WI38 (cell line): Measurements from ENCODE around the gene BANF2.

Source experiments
- H3K4me3 ChIP-seq: 2 replicates; pipeline ENCODE4 v1.5.1; 2011; ENCODE audit warnings: low read depth, mild to moderate bottlenecking, control low read depth, low read length
- TF ChIP-seq, protein P1 (sequence below): IDR thresholded peaks from 2 replicates; pipeline ENCODE4 v1.5.1; 2012; ENCODE audit warnings: low read depth, mild to moderate bottlenecking, control low read depth, low read length

The BANF2 gene

DNA sequence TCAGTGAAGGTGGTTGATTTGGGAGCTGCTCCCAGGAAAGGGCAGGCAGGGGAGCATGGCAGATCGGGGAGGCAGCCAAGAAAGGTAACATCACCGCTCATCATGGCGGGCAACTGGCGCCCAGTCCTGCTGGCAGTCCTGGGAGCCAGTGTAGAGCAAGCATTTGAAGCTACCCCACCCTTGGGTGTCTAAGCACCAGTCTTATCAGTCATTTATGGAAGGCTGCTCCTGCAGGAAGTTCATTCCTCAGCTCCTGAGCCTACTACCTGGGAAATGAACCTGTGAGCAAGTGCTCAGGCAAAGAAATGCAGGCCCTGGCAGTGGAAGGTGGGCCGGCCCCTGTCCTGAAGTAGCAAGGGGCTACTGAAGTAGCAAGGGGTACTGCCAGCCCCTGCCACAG lies 41.5 kb downstream of the BANF2 start:
- TF ChIP-seq, protein P1, sequence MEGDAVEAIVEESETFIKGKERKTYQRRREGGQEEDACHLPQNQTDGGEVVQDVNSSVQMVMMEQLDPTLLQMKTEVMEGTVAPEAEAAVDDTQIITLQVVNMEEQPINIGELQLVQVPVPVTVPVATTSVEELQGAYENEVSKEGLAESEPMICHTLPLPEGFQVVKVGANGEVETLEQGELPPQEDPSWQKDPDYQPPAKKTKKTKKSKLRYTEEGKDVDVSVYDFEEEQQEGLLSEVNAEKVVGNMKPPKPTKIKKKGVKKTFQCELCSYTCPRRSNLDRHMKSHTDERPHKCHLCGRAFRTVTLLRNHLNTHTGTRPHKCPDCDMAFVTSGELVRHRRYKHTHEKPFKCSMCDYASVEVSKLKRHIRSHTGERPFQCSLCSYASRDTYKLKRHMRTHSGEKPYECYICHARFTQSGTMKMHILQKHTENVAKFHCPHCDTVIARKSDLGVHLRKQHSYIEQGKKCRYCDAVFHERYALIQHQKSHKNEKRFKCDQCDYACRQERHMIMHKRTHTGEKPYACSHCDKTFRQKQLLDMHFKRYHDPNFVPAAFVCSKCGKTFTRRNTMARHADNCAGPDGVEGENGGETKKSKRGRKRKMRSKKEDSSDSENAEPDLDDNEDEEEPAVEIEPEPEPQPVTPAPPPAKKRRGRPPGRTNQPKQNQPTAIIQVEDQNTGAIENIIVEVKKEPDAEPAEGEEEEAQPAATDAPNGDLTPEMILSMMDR, result no peak
- no peak overlapping the region for H3K4me3 ChIP-seq

DNA sequence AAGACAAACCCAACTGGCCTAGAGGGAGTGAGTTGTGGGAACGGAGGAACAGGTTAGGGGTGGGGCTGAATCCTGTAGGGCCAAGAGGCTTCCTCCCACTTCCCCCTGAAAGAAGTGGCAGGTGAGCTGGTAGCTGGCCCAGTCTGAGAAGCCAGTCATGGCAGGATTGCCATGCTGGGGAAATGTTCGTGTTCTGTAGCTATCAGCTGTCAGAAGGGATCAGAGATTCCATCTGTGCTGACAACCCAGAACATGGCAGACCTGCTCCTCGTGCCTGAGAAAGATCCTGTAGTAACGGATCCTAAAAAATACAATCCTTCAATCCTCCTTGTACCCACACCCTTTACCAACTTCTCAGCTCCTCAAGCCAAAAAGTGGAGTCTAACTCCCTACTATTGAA lies 43.0 kb downstream of the BANF2 start:
- no peak overlapping the region for H3K4me3 ChIP-seq
- TF ChIP-seq, protein P1, result no peak

DNA sequence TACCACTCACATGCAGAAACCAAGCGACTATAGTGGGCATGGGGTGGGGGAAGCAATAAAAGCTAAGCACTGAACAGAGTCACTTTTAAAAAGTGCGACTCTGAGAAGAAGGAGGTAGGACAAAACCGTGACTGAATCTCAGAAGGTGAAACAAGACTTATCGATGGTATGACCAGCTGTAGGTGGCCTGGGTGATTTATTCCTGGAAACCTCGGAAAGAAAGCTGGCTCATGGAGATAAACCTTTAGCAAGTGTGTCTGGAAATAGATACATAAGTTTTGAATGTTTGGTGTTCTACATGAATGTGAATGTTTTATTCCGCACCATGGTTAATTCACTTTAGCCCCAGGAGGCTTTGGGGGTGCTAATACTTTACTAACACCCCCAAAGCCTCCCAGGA lies 43.9 kb downstream of the BANF2 start:
- TF ChIP-seq, protein P1, result no peak

DNA sequence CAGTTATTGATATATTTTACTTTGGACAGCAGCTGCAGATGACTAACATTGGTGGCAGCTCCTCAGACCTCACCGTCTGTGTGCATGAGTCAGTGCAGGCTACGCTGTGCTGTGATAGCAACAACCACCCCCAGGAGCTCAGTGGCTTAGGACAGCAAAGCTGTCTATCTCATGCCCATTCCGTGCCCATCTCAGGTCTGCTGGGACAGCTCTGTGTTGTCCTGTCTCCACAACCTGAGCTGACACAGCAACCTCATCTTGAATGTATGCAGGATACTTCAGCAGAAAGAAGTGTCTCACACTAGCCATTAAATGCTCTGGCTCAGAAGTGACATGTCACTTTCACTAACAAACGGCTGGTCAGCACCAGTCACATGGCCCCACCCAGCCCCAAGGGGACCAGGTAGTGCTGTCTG lies 47.7 kb downstream of the BANF2 start:
- H3K4me3 ChIP-seq, result peak overlapping the region; percentile 5; the same call in 1 of the 2 replicates
- TF ChIP-seq, protein P1, result no peak

More for the DNA sequence above, 43.9 kb downstream of the BANF2 start:
- no peak overlapping the region for H3K4me3 ChIP-seq

DNA sequence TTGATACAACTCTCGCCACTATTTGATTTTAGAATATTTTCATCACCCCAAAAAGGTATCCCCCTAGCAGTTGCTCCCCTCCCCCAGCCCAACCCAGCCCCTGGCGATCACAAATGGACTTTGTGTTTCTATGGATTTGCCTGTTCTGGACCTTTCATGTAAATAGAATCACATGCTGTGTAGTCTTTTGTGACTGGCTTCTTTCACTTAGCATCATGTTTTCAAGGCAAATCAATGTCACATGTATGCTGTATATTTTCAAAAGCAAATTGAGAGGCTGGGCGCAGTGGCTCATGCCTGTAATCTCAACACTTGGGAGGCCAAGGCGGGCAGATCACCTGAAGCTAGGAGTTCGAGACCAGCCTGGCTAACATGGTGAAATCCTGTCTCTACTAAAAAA lies 48.5 kb downstream of the BANF2 start:
- TF ChIP-seq, protein P1, result no peak
- H3K4me3 ChIP-seq, result no peak overlapping the region

DNA sequence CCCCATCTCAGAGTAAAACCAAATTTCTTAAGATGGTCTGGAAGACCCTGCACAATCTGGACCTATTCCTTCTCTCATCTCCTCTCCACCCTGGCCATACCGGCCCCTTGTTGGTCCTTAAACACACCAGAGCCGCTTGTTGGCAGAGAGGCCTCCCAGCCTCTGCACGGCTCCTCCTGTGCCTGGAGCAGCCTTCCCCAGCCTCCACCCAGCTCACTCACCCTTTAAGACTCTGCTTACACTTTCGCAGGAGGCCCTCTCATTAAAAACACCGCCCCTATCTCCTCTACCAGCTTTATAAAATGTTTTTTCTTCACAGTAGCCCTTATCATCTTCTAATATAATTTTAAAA lies 49.8 kb downstream of the BANF2 start:
- TF ChIP-seq, protein P1, result no peak
- H3K4me3 ChIP-seq, result no peak overlapping the region

DNA sequence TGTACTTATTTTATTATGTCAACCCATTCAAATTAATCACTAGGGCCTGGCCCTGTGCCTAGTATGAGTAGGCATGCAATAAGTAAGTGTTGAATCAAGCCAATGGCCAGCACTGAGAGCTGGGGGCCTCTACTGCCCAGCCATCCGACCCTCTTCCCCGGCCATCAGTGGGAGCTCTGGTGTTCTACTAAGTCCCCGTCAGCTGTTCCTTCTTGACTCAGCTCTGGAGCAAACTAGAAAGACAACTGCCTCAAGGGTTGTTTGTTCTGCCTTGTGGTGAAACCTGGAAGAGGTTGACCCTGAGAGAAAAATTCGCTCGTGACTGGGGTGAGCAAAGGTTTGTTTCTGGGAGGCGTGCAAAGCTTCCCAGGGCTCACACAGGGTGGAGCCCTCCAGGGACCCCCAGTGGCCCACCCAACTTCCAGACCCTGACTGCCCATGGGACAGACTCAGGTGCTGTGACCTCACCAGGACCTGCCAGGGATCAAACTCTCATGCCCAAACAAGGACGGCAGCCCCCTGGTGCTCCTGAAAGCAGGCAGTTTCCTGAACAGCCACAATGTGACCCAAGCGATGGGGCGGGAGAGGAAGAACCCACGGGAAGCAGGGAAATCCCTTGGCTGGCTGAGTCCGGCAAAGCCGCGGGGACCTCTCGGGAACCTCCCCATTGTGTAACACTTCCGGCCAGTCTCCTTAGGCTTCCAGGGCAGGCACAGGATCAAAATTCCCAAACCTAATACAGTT lies 50.4 kb downstream of the BANF2 start:
- TF ChIP-seq, protein P1, result no peak
- no peak overlapping the region for H3K4me3 ChIP-seq
